NCI-H2171 (cell line): Measurements from ENCODE around the gene RBL2.
"Not testable (repeated sequence)": the region's sequence is repeated elsewhere in the genome, so short reads cannot be mapped to it uniquely, and the experiment has no call there.

Source experiments
- DNase-seq: peaks from one replicate; lab custom pipeline; 2025; lab: John Stamatoyannopoulos, UW

RBL2 gene

GRCh38 chr16:53537626-53538025, 103.4 kb downstream of the RBL2 start:
- no peak for DNase-seq

- not testable (repeated sequence) for DNase-seq
Observed at GRCh38 chr16:53539346-53539745, 105.1 kb downstream of the RBL2 start.

- not testable (repeated sequence) for DNase-seq
Observed at GRCh38 chr16:53539759-53540718, 105.8 kb downstream of the RBL2 start.
